HepG2 (cell line): ENCODE measurements around the gene USE1. TPM values are rescaled to one million over a fixed set of nuclear protein-coding genes. Genes with fewer than 3 reads are reported as not detected.
A peak's percentile ranks its signal among the peaks of the same experiment; 100 is the strongest.

Experiments used
- ADNP ChIP-seq: sonication (generic); formaldehyde crosslinking; IDR thresholded peaks from 2 replicates; pipeline ENCODE4 v1.4.0; 2020; ENCODE audit warnings: missing genetic modification reagents
- AGO2 ChIP-seq: fragments of 200-400 bp; formaldehyde crosslinking; optimal IDR thresholded peaks from 2 replicates; pipeline ENCODE3; 2017; ENCODE audit warnings: mild to moderate bottlenecking, low read depth, low read length, moderate library complexity
- CREB1 ChIP-seq, 2 experiments: fragments of 450-650 bp in 1 of 2; IDR thresholded peaks; 2 replicates each; pipeline ENCODE4 v1.6.1; 2016 to 2017; ENCODE audit warnings: control low read depth in 1 of 2, mild to moderate bottlenecking in 1 of 2, missing compliant biosample characterization in 1 of 2, missing genetic modification characterization in 1 of 2
- E2F1 ChIP-seq: sonication (generic); formaldehyde crosslinking; IDR thresholded peaks from 2 replicates; pipeline ENCODE4 v1.5.0; 2020; ENCODE audit warnings: missing genetic modification reagents
- EZH2 ChIP-seq: conservative IDR thresholded peaks from 2 replicates; pipeline ENCODE4 v1.6.1; 2012; ENCODE audit warnings: mild to moderate bottlenecking, low read depth, low read length, moderate library complexity
- FOXP4 ChIP-seq: sonication (generic); formaldehyde crosslinking; IDR thresholded peaks from 2 replicates; pipeline ENCODE4 v1.4.0; 2020; ENCODE audit warnings: missing genetic modification reagents
- HIC2 ChIP-seq: sonication (generic); formaldehyde crosslinking; IDR thresholded peaks from 2 replicates; pipeline ENCODE4 v1.9.0; 2022; ENCODE audit warnings: low read depth, missing genetic modification reagents
- NFE2L1 ChIP-seq: sonication (generic); formaldehyde crosslinking; IDR thresholded peaks from 2 replicates; pipeline ENCODE4 v1.4.0; 2020; ENCODE audit warnings: missing genetic modification reagents, mild to moderate bottlenecking, borderline replicate concordance
- PLSCR1 ChIP-seq: sonication (generic); formaldehyde crosslinking; IDR thresholded peaks from 2 replicates; pipeline ENCODE4 v1.5.0; 2020; ENCODE audit warnings: missing genetic modification reagents, mild to moderate bottlenecking, borderline replicate concordance
- POLR2A ChIP-seq, 2 experiments: IDR thresholded peaks; 2 replicates each; pipeline ENCODE4 v1.6.1; 2011; ENCODE audit warnings: low read depth in 2 of 2, low read length in 2 of 2, mild to moderate bottlenecking in 1 of 2, moderate library complexity in 1 of 2; ENCODE audit not compliant: insufficient read depth in 1 of 2
- SNAI1 ChIP-seq: sonication (generic); formaldehyde crosslinking; IDR thresholded peaks from 2 replicates; pipeline ENCODE4 v1.5.0; 2020; ENCODE audit warnings: mild to moderate bottlenecking, missing genetic modification reagents, borderline replicate concordance
- SNRNP70 ChIP-seq: fragments of 200-400 bp; formaldehyde crosslinking; IDR thresholded peaks from 2 replicates; pipeline ENCODE4 v1.6.1; 2017; ENCODE audit warnings: mild to moderate bottlenecking, low read depth, low read length, moderate library complexity
- SRY ChIP-seq: sonication (generic); formaldehyde crosslinking; IDR thresholded peaks from 2 replicates; pipeline ENCODE4 v1.8.0; 2022; ENCODE audit warnings: mild to moderate bottlenecking, missing genetic modification reagents
- ZNF337 ChIP-seq: sonication (generic); formaldehyde crosslinking; IDR thresholded peaks from 2 replicates; pipeline ENCODE4 v1.5.1; 2020; ENCODE audit warnings: missing genetic modification reagents, low read depth, mild to moderate bottlenecking, borderline replicate concordance
- ZNF510 ChIP-seq: sonication (generic); formaldehyde crosslinking; IDR thresholded peaks from 2 replicates; pipeline ENCODE4 v1.4.0; 2020; ENCODE audit warnings: low read depth, mild to moderate bottlenecking, missing genetic modification reagents
- ZNF513 ChIP-seq: sonication (generic); formaldehyde crosslinking; conservative IDR thresholded peaks from 2 replicates; pipeline ENCODE4 v1.5.0; 2020; ENCODE audit warnings: missing genetic modification reagents
- ZNF639 ChIP-seq: conservative IDR thresholded peaks from 2 replicates; pipeline ENCODE4 v1.6.1; 2018; ENCODE audit warnings: missing genetic modification reagents
- ZNF674 ChIP-seq: sonication (generic); formaldehyde crosslinking; IDR thresholded peaks from 2 replicates; pipeline ENCODE4 v1.5.0; 2020; ENCODE audit warnings: low read depth, mild to moderate bottlenecking, missing genetic modification reagents
- ZNF772 ChIP-seq: sonication (generic); formaldehyde crosslinking; IDR thresholded peaks from 2 replicates; pipeline ENCODE4 v1.5.0; 2020; ENCODE audit warnings: mild to moderate bottlenecking, missing genetic modification reagents
- ZSCAN22 ChIP-seq: sonication (generic); formaldehyde crosslinking; IDR thresholded peaks from 2 replicates; pipeline ENCODE4 v1.4.0; 2020; ENCODE audit warnings: mild to moderate bottlenecking, missing genetic modification reagents
- polyA plus RNA-seq, 8 experiments: library from polyadenylated mRNA; depleted of rRNA in 3 of 8; stranded (reverse) in 7 of 8; unstranded in 1 of 8; fragments of >200 nt; fragmentation: Illumina TruSeq in 4 of 8; extraction: Trizol in 4 of 8; gene quantifications; 2 replicates each; pipeline versions ENCODE4 v1.2.1 to v1.2.3, GENCODE V29; 2011 to 2016; ENCODE audit warnings: low read depth in 4 of 8, missing spikeins in 1 of 8, mixed read lengths in 1 of 8; ENCODE audit not compliant: insufficient read depth in 1 of 8
- total RNA-seq, 5 experiments: library from RNA; depleted of rRNA; stranded (reverse); fragments of >200 nt; fragmentation: Illumina TruSeq; extraction: Trizol; gene quantifications; 2 replicates each; pipeline ENCODE4 v1.2.3, GENCODE V29; 2016; ENCODE audit warnings: low read depth in 1 of 5

USE1 gene
- total and polyA plus RNA-seq, 2 of the 13 experiments (the other 11 are each of a cell fraction or from before 2014, with no cell fraction given): 9.9 to 17.6 TPM

GRCh38 chr19:17248011-17248776 lies 33.0 kb downstream of the USE1 start (continued):
- TF ChIP-seq FOXP4 (peak; percentile 79), POLR2A (IDR thresholded peaks at IDR 0.05; ENCODE audit: insufficient read depth in 1 of 2, low read depth in 2 of 2, low read length in 2 of 2) (peak in 1 of 2 experiments; percentile 55; a peak in 1 of 4 replicates), ZNF772 (CRISPR knock-in tag) (no peak; the same call in 1 of the 2 replicates), E2F1 (CRISPR knock-in tag) (no peak), NFE2L1 (no peak), ZNF337 (CRISPR knock-in tag) (no peak), SNAI1 (CRISPR knock-in tag) (peak; percentile 59; the same call in 1 of the 2 replicates), PLSCR1 (CRISPR knock-in tag) (no peak), ADNP (CRISPR knock-in tag) (no peak), AGO2 (peak; percentile 64), ZNF510 (CRISPR knock-in tag) (0 out of 2 replicates have a peak, but pooled peaks have one; percentile 52), CREB1 (IDR thresholded peaks at IDR 0.05) (no peak), CREB1 (CRISPR knock-in tag; IDR thresholded peaks at IDR 0.05) (peak; percentile 31; the same call in 1 of the 2 replicates), SNRNP70 (no peak), ZNF513 (CRISPR knock-in tag) (no peak), ZSCAN22 (CRISPR knock-in tag) (0 out of 2 replicates have a peak, but pooled peaks have one; percentile 40), SRY (no peak), ZNF674 (CRISPR knock-in tag) (no peak), HIC2 (CRISPR knock-in tag) (peak; percentile 90), ZNF639 (CRISPR knock-in tag) (no peak; the same call in 1 of the 2 replicates), EZH2 (no peak)
